Glutamatergic neuron (in vitro differentiated cells): ENCODE results near the gene CNOT8. TPM values are rescaled to one million over a fixed set of nuclear protein-coding genes. Genes with fewer than 3 reads are reported as not detected.
"Not testable (repeated sequence)": the region's sequence is repeated elsewhere in the genome, so short reads cannot be mapped to it uniquely, and the experiment has no call there.

ENCODE experiments used
- DNase-seq: peaks from one replicate; pipeline ENCODE4 v3.0.0; 2022
- H3K27ac Mint-ChIP-seq: one replicate; pipeline ENCODE4 v1.8.0; 2020; ENCODE audit warnings: mild to moderate bottlenecking, mixed read lengths, inconsistent platforms; ENCODE audit not compliant: unreplicated experiment
- H3K27me3 Mint-ChIP-seq: one replicate; pipeline ENCODE4 v1.8.0; 2020; ENCODE audit warnings: mild to moderate bottlenecking, moderate library complexity, mixed read lengths, inconsistent platforms; ENCODE audit not compliant: unreplicated experiment
- H3K36me3 Mint-ChIP-seq: one replicate; pipeline ENCODE4 v1.8.0; 2020; ENCODE audit warnings: mild to moderate bottlenecking, mixed read lengths, inconsistent platforms; ENCODE audit not compliant: unreplicated experiment
- H3K4me1 Mint-ChIP-seq: one replicate; pipeline ENCODE4 v1.8.0; 2020; ENCODE audit warnings: mild to moderate bottlenecking, low read depth, mixed read lengths, inconsistent platforms; ENCODE audit not compliant: unreplicated experiment
- H3K4me3 Mint-ChIP-seq: one replicate; pipeline ENCODE4 v1.8.0; 2020; ENCODE audit warnings: mild to moderate bottlenecking, mixed read lengths, inconsistent platforms; ENCODE audit not compliant: unreplicated experiment
- H3K9me3 Mint-ChIP-seq: one replicate; pipeline ENCODE4 v1.8.0; 2020; ENCODE audit warnings: mild to moderate bottlenecking, moderate library complexity, mixed read lengths, inconsistent platforms; ENCODE audit not compliant: unreplicated experiment
- total RNA-seq: library from RNA; stranded (reverse); fragmentation: NEBNext Ultra II Directional; extraction: Animal tissue kit (Norgen Biotek cat#: 25700); gene quantifications from one replicate; pipeline ENCODE4 v1.2.1, GENCODE V29; 2021; ENCODE audit not compliant: unreplicated experiment
- TF ChIP-seq, protein P1 (sequence below): fragments of 200-600 bp; sonication (generic); IDR thresholded peaks from one replicate; pipeline ENCODE4 v1.5.0; 2021; ENCODE audit not compliant: partially characterized antibody, unreplicated experiment

The CNOT8 gene
- total RNA-seq, 1 donor from 2014 or later, result 54.7 TPM

DNA sequence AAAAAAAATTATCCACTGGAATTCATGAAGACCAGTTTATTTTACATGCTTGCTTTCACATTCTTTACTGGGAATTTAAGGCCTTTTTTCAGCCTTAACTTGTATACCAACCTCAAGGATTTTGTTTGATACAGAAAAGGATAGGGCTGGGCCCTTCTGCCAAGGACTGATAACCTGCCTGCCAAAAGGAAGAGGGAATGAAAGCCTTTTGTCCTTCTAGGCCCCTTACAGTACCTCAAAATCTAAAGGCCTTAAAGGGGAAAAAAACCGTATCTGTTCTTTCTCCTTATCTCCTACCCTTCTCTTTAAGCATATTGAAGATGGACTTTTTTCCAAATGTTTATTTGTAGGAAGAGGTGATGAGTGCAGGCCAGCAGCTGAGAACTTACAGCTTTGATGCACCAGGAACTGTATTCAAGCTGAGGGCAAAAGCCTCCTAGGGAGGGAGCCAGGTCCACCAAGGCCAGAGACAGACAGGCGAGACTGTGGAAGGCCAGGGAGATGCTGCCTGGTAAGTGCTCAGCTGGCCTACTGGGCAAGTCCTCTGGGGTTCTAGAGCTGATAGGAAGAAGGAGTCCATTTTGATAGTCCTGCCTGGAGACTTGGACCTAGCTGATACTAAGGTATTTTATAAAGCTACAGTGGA, 39.8 kb upstream of the CNOT8 start:
- H3K4me3 Mint-ChIP-seq, result no peak overlapping the region
- peaks cover 10% of the 10 kb centered on the region for H3K27me3 Mint-ChIP-seq
- TF ChIP-seq, protein P1, sequence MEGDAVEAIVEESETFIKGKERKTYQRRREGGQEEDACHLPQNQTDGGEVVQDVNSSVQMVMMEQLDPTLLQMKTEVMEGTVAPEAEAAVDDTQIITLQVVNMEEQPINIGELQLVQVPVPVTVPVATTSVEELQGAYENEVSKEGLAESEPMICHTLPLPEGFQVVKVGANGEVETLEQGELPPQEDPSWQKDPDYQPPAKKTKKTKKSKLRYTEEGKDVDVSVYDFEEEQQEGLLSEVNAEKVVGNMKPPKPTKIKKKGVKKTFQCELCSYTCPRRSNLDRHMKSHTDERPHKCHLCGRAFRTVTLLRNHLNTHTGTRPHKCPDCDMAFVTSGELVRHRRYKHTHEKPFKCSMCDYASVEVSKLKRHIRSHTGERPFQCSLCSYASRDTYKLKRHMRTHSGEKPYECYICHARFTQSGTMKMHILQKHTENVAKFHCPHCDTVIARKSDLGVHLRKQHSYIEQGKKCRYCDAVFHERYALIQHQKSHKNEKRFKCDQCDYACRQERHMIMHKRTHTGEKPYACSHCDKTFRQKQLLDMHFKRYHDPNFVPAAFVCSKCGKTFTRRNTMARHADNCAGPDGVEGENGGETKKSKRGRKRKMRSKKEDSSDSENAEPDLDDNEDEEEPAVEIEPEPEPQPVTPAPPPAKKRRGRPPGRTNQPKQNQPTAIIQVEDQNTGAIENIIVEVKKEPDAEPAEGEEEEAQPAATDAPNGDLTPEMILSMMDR, result no peak
- DNase-seq, result no peak
- H3K9me3 Mint-ChIP-seq, result peaks cover 8% of the 10 kb centered on the region
- H3K36me3 Mint-ChIP-seq, result peaks cover 6% of the 10 kb centered on the region
- H3K4me1 Mint-ChIP-seq, result peaks cover 1% of the 10 kb centered on the region
- H3K27ac Mint-ChIP-seq, result no peak overlapping the region

DNA sequence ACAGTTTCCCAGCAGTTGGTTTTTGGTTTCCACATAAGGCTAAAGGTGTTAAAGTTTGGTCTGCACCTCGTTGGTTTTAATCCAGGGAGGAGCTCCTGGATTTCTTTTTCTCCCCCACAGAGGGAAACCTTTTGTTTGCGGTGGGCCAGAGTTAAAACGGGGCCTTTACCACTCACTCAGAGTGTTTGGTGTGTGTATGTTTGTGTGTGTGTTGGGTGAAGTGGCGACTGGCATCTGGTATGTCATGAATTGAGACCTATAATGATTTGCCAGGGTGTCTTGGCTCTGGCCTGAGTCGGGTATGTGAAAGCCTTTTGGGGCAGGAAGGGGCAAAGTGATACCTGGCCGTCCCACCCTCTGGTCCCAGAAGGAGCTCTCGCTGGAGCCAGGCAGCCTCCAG, 38.9 kb upstream of the CNOT8 start:
- Mint-ChIP-seq H3K4me1 (peaks cover 1% of the 10 kb centered on the region), H3K9me3 (peaks cover 8% of the 10 kb centered on the region), H3K36me3 (peaks cover 6% of the 10 kb centered on the region), H3K4me3 (no peak overlapping the region), H3K27ac (no peak overlapping the region), H3K27me3 (peaks cover 10% of the 10 kb centered on the region)
- TF ChIP-seq, protein P1, result no peak
- DNase-seq, result no peak

DNA sequence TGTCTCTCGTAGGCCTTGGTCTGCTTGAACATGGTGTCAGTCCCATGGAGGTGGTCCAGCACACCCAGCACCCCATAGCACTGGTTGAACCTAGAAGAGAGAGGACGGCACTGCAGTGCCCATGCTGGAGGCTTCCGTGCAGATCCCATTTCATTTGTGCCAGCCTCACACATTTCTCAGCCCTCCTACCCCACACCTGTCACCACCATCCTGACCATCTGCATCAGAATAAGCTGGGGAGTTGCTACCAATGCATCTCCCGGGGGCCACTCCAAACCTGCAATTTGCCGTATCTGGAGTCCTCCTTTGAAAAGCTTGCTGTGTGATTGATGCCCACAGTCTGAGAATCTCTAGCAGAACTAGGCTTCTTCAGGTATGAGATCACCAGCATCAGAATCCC, 38.0 kb upstream of the CNOT8 start:
- H3K4me3 Mint-ChIP-seq, result no peak overlapping the region
- H3K27ac Mint-ChIP-seq, result no peak overlapping the region
- peaks cover 8% of the 10 kb centered on the region for H3K27me3 Mint-ChIP-seq
- H3K4me1 Mint-ChIP-seq, result peaks cover 1% of the 10 kb centered on the region
- no peak for DNase-seq
- H3K9me3 Mint-ChIP-seq, result peaks cover 8% of the 10 kb centered on the region
- TF ChIP-seq, protein P1, result no peak
- H3K36me3 Mint-ChIP-seq, result peaks cover 6% of the 10 kb centered on the region

DNA sequence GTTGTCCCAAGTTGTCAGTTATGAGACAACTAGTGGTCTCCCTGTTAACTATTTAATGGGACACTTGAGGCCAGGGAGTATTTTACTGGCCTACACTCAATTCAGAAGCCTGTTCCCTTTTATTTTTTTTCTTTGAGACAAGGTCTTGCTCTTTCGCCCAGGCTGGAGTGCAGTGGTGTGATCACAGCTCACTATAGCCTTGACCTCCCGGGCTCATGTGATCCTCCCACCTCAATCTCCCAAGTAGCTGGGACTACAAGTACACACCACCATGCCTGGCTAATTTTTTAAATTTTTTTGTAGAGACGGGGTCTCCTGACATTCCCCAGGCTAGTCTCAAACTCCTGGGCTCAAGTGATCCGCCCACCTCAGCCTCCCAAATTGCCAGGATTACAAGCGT, 35.5 kb upstream of the CNOT8 start:
- not testable (repeated sequence) for H3K36me3 Mint-ChIP-seq, H3K27ac Mint-ChIP-seq, H3K27me3 Mint-ChIP-seq, H3K9me3 Mint-ChIP-seq, H3K4me1 Mint-ChIP-seq, DNase-seq, H3K4me3 Mint-ChIP-seq

DNA sequence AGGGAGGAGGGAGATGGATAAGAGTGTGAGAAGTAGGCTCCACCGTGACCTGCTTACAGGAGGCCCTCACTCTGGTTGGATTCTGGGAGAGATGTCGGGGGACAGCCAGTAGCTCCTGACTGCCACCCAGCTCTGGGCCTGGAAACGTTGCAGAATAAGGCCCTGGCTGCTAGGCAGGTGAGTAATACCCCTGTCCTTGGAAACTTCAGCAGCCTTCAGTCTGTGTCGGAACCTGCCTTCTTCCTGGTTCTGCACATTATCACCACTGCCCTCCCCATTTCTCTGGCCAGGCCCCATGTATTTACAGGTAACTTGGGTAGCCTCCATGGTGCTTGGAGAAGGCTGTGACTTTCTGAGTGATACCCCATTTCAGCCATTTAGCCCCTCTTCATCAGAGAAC, 34.8 kb upstream of the CNOT8 start:
- Mint-ChIP-seq H3K36me3 (no peaks in the 10 kb centered on the region), H3K9me3 (peaks cover 6% of the 10 kb centered on the region), H3K4me3 (no peak overlapping the region), H3K27me3 (peaks cover 9% of the 10 kb centered on the region), H3K4me1 (peaks cover 1% of the 10 kb centered on the region), H3K27ac (no peak overlapping the region)
- TF ChIP-seq, protein P1, result no peak
- DNase-seq, result no peak
